ENCODE measurements around the gene GDPD4. TPM values are rescaled to one million over a fixed set of nuclear protein-coding genes. Genes with fewer than 3 reads are reported as not detected.

GDPD4 gene
- total RNA-seq, 2 experiments from 2014 or later, result not detected

GRCh38 chr11:77186302-77186701 lies 115.2 kb downstream of the GDPD4 start:
- Mint-ChIP-seq H3K4me3 (no peak overlapping the region), H3K4me1 (peaks cover 9% of the 10 kb centered on the region), H3K27ac (no peak overlapping the region), H3K9me3 (ENCODE audit: low read depth) (no peaks in the 10 kb centered on the region), H3K36me3 (no peaks in the 10 kb centered on the region), H3K27me3 (peaks cover 4% of the 10 kb centered on the region)
- DNase-seq (no peak), ATAC-seq (no peak)
- CTCF ChIA-PET, result interaction anchor here (0.7 to 8.1 kb wide), 9 partner anchors 9 to 362 kb away, joined by 3 to 162 read pairs (median 11); partner anchors contain the start of gene MYO7A

GRCh38 chr11:77184136-77184860 lies 117.2 kb downstream of the GDPD4 start:
- DNase-seq, result no peak
- Mint-ChIP-seq H3K9me3 (ENCODE audit: low read depth) (no peaks in the 10 kb centered on the region), H3K36me3 (no peaks in the 10 kb centered on the region), H3K4me3 (no peak overlapping the region), H3K4me1 (peaks cover 9% of the 10 kb centered on the region), H3K27ac (no peak overlapping the region), H3K27me3 (peaks cover 4% of the 10 kb centered on the region)
- CTCF ChIA-PET, result interaction anchor here (8.1 kb wide), 1 partner anchor 56 kb away, joined by 162 read pairs; the partner anchor contains the start of gene MYO7A
- ATAC-seq, result no peak

GRCh38 chr11:77183431-77183984 lies 118.0 kb downstream of the GDPD4 start:
- Mint-ChIP-seq H3K27ac (no peak overlapping the region), H3K36me3 (no peaks in the 10 kb centered on the region), H3K9me3 (ENCODE audit: low read depth) (no peaks in the 10 kb centered on the region), H3K4me3 (no peak overlapping the region), H3K4me1 (peaks cover 9% of the 10 kb centered on the region), H3K27me3 (peaks cover 4% of the 10 kb centered on the region)
- DNase-seq, result no peak
- no peak for ATAC-seq
- CTCF ChIA-PET, result interaction anchor here (8.1 kb wide), 1 partner anchor 55 kb away, joined by 162 read pairs; the partner anchor contains the start of gene MYO7A

DNA sequence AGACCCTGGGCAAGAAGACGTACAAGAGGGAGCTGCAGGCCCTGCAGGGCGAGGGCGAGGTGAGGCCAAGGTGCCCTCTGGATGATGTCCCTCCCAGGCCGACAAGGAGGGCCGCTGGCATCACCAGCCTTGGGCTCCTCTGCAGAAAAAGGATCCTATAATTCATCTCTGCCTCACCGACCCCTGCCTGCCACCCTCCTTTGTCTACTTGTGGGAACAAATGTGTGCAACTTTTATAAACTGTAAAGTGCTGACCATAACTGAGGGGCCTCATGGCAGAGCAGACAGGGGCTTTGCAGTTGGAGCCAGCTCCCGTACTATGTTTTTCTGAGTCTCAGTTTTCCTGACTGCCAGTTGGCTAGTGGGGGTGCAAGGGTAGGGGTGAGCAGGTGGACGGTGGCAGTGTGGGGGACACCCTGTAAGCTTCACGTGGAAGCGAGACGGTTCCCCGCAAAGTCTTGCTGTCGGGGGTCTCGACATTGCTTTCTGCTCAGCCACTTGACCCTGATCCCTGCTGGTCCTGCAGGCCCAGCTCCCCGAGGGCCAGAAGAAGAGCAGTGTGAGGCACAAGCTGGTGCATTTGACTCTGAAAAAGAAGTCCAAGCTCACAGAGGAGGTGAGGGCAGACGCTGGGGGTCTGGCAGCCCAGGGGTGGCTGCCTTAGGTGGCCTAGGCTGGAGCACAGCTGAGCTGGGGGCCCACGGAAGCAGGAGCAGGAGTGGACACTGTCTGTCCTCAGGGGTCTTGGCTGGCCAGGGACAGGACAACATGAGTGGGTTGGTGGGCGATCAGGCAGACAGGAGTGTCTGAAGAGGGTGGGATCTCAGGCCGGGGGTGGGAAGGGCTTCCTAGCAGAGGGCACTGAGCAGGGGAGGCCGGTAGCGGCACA lies 118.7 kb downstream of the GDPD4 start:
- H3K4me1 Mint-ChIP-seq, result peaks cover 9% of the 10 kb centered on the region
- peaks cover 4% of the 10 kb centered on the region for H3K27me3 Mint-ChIP-seq
- no peak overlapping the region for H3K4me3 Mint-ChIP-seq
- CTCF ChIA-PET, result interaction anchor here (8.1 kb wide), 1 partner anchor 55 kb away, joined by 162 read pairs; the partner anchor contains the start of gene MYO7A
- H3K27ac Mint-ChIP-seq, result no peak overlapping the region
- no peaks in the 10 kb centered on the region for H3K9me3 Mint-ChIP-seq (ENCODE audit: low read depth)
- H3K36me3 Mint-ChIP-seq, result no peaks in the 10 kb centered on the region
- DNase-seq (no peak), ATAC-seq (no peak)

DNA sequence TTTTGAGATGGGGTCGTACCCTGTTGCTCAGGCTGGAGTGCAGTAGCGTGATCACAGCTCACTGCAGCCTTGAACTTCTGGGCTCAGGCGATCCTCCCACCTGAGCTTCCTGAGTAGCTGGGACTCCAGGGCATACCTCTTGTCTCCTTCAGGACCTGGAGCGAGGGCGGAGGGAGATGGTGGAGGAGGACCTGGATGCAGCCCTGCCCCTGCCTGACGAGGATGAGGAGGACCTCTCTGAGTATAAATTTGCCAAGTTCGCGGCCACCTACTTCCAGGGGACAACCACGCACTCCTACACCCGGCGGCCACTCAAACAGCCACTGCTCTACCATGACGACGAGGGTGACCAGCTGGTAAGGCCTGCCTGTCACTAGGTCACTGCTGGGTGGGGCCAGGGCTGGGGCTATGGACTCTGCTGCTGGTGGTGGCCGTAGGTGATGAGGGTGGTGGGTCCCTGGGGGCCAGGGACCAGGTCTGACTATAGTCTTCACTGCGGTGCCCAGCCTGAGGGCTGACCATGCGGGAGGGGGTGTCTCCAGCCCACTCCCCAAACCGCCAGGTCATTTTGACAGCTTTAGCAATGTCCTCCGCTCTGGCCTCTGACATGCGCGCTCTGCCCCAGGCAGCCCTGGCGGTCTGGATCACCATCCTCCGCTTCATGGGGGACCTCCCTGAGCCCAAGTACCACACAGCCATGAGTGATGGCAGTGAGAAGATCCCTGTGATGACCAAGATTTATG lies 119.5 kb downstream of the GDPD4 start:
- CTCF ChIA-PET, result no interaction called here
- ATAC-seq (no peak), DNase-seq (no peak)
- no peak overlapping the region for H3K4me3 Mint-ChIP-seq
- H3K4me1 Mint-ChIP-seq, result peaks cover 6% of the 10 kb centered on the region
- peaks cover 2% of the 10 kb centered on the region for H3K27me3 Mint-ChIP-seq
- H3K27ac Mint-ChIP-seq, result no peak overlapping the region
- no peaks in the 10 kb centered on the region for H3K36me3 Mint-ChIP-seq
- no peaks in the 10 kb centered on the region for H3K9me3 Mint-ChIP-seq (ENCODE audit: low read depth)

- ATAC-seq (no peak), DNase-seq (no peak)
- H3K4me1 Mint-ChIP-seq, result no peaks in the 10 kb centered on the region
- H3K4me3 Mint-ChIP-seq, result no peak overlapping the region
- CTCF ChIA-PET, result interaction anchor here (2.1 kb wide), 1 partner anchor 54 kb away, joined by 9 read pairs; the partner anchor contains the start of gene MYO7A
- no peak overlapping the region for H3K27ac Mint-ChIP-seq
- H3K27me3 Mint-ChIP-seq, result peaks cover 2% of the 10 kb centered on the region
- no peaks in the 10 kb centered on the region for H3K36me3 Mint-ChIP-seq
- H3K9me3 Mint-ChIP-seq (ENCODE audit: low read depth), result no peaks in the 10 kb centered on the region
These were observed 120.3 kb downstream of the GDPD4 start for GRCh38 chr11:77181226-77181625.

GRCh38 chr11:77180346-77180745 lies 121.1 kb downstream of the GDPD4 start:
- H3K27me3 Mint-ChIP-seq, result peaks cover 2% of the 10 kb centered on the region
- H3K36me3 Mint-ChIP-seq, result no peaks in the 10 kb centered on the region
- ATAC-seq, result no peak
- H3K4me1 Mint-ChIP-seq, result no peaks in the 10 kb centered on the region
- CTCF ChIA-PET, result interaction anchor here (2.1 kb wide), 1 partner anchor 53 kb away, joined by 9 read pairs; the partner anchor contains the start of gene MYO7A
- DNase-seq, result no peak
- no peak overlapping the region for H3K4me3 Mint-ChIP-seq
- H3K27ac Mint-ChIP-seq, result no peak overlapping the region
- no peaks in the 10 kb centered on the region for H3K9me3 Mint-ChIP-seq (ENCODE audit: low read depth)

GRCh38 chr11:77179681-77180080 lies 121.8 kb downstream of the GDPD4 start:
- H3K9me3 Mint-ChIP-seq (ENCODE audit: low read depth), result no peaks in the 10 kb centered on the region
- DNase-seq (no peak), ATAC-seq (no peak)
- H3K27me3 Mint-ChIP-seq, result no peaks in the 10 kb centered on the region
- H3K4me3 Mint-ChIP-seq, result no peak overlapping the region
- CTCF ChIA-PET, result interaction anchor here (2.1 kb wide), 1 partner anchor 52 kb away, joined by 9 read pairs; the partner anchor contains the start of gene MYO7A
- H3K4me1 Mint-ChIP-seq, result no peaks in the 10 kb centered on the region
- no peak overlapping the region for H3K27ac Mint-ChIP-seq
- H3K36me3 Mint-ChIP-seq, result no peaks in the 10 kb centered on the region

GRCh38 chr11:77179048-77179447 lies 122.4 kb downstream of the GDPD4 start:
- Mint-ChIP-seq H3K4me1 (no peaks in the 10 kb centered on the region), H3K9me3 (ENCODE audit: low read depth) (no peaks in the 10 kb centered on the region), H3K36me3 (no peaks in the 10 kb centered on the region), H3K4me3 (no peak overlapping the region), H3K27ac (no peak overlapping the region), H3K27me3 (no peaks in the 10 kb centered on the region)
- ATAC-seq (no peak), DNase-seq (no peak)
- CTCF ChIA-PET, result interaction anchor here (0.8 to 2.1 kb wide), 2 partner anchors 10 to 52 kb away, joined by 3 to 9 read pairs; partner anchors contain the start of gene MYO7A

DNA sequence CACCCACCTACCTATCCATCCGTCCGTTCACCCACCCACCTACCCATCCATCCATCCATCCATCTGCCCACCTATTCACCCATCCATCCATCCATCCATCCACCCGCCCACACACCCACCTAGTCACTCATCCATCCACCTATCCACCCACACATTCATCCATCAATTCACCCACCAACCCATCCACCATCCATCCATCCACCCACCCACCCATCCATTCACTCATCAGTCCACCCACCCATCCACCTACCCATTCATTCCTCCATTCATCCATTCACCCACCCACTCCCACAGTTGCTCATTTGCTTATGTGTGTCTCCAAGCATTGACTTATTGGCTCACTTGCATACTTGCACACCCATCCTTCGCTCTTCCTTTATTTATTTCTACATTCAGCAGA lies 123.3 kb downstream of the GDPD4 start:
- Mint-ChIP-seq H3K27ac (no peak overlapping the region), H3K27me3 (no peaks in the 10 kb centered on the region), H3K9me3 (ENCODE audit: low read depth) (no peaks in the 10 kb centered on the region), H3K4me3 (no peak overlapping the region), H3K4me1 (no peaks in the 10 kb centered on the region), H3K36me3 (no peaks in the 10 kb centered on the region)
- ATAC-seq, result no peak
- CTCF ChIA-PET, result interaction anchor here (0.8 kb wide), 1 partner anchor 11 kb away, joined by 3 read pairs; no protein-coding TSS in a partner anchor
- no peak for DNase-seq

DNA sequence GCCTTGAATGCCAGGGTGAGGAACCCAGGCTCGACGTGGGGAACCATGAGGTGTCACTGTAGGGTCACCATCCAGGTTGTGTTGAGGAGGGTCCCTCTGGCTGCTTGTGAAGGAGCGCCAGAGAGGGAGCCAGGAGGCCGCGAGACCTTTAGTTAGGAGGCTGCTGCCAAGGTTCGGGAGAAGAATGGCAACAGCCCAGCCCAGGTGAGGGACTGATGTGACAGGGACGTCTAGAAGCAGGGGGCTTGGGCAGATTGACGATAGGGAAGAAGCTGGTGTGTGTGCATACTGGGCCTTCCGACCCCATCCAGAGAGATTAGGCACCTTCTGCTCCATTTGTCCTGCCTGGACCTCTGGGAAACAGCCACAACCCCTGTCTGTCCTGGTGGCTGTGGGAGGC lies 124.5 kb downstream of the GDPD4 start:
- Mint-ChIP-seq H3K9me3 (ENCODE audit: low read depth) (no peaks in the 10 kb centered on the region), H3K27me3 (no peaks in the 10 kb centered on the region), H3K4me3 (no peak overlapping the region), H3K36me3 (no peaks in the 10 kb centered on the region), H3K4me1 (no peaks in the 10 kb centered on the region), H3K27ac (no peak overlapping the region)
- ATAC-seq, result no peak
- no peak for DNase-seq
- CTCF ChIA-PET, result interaction anchor here (1.0 to 1.2 kb wide), 2 partner anchors 50 to 85 kb away, joined by 3 to 5 read pairs; no protein-coding TSS in a partner anchor

DNA sequence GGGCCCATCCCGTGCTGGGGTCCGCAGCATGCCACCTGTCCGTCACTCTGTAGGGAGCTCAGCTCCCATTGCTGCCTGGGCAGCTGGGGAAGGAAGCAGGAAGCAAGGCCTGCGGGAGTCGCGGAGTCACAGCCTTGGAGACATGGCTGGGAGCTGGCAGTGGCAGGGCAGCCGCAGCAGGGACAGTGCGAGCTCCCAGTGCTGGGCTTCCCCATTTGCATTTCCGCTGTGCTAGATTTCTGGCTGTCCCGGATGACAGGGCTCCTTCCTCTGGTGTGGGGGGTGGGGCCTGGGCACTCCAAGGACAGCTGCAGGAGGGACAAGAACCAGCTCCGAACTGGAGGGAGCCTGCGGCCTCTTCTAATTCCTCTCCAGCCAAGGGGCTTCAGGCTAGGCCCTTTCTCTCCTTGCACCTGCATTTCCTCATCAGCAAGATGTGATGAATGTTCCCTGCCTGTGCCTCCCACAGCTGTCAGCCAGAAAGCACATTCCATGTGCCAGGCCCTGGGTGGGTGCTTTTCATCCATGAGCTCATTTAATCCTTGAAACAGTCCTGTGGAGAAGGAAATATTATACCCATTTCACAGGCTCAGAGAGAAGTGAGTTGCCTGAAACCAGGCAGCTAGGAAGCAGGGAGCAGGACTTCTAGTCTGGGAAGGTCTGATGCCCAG lies 125.5 kb downstream of the GDPD4 start:
- CTCF ChIA-PET, result interaction anchor here (1.2 kb wide), 1 partner anchor 84 kb away, joined by 3 read pairs; no protein-coding TSS in a partner anchor
- Mint-ChIP-seq H3K27ac (no peak overlapping the region), H3K4me3 (no peak overlapping the region), H3K4me1 (no peaks in the 10 kb centered on the region), H3K27me3 (no peaks in the 10 kb centered on the region), H3K9me3 (ENCODE audit: low read depth) (no peaks in the 10 kb centered on the region), H3K36me3 (no peaks in the 10 kb centered on the region)
- DNase-seq (no peak), ATAC-seq (no peak)
